Sigmoid colon (tissue), 7 donors: ENCODE results near the gene TIA1. TPM values are rescaled to one million over a fixed set of nuclear protein-coding genes. Genes with fewer than 3 reads are reported as not detected.
"Not testable (repeated sequence)": the region's sequence is repeated elsewhere in the genome, so short reads cannot be mapped to it uniquely, and the experiment has no call there.

ENCODE experiments used
- DNase-seq: peaks from one replicate; pipeline ENCODE4 v3.0.0-alpha.2; 2019
- H3K27ac ChIP-seq, 4 donors: fragments of 200-600 bp; sonication (generic); one replicate each; pipeline ENCODE4 v1.5.1; 2016 to 2019; ENCODE audit warnings: mild to moderate bottlenecking in 1 of 4
- H3K27me3 ChIP-seq, 3 donors: fragments of 200-600 bp; sonication (generic); one replicate each; pipeline ENCODE4 v1.5.1; 2019; ENCODE audit warnings: mild to moderate bottlenecking in 1 of 3
- H3K36me3 ChIP-seq, 4 donors: fragments of 200-600 bp; sonication (generic); one replicate each; pipeline ENCODE4 v1.5.1; 2016 to 2019
- H3K4me1 ChIP-seq, 4 donors: fragments of 200-600 bp; sonication (generic); one replicate each; pipeline ENCODE4 v1.5.1; 2017 to 2019
- H3K4me3 ChIP-seq, 4 donors: fragments of 200-600 bp; sonication (generic); one replicate each; pipeline ENCODE4 v1.5.1; 2017 to 2019; ENCODE audit warnings: mild to moderate bottlenecking in 2 of 4, moderate library complexity in 1 of 4
- H3K9me3 ChIP-seq, 4 donors: fragments of 200-600 bp in 3 of 4; sonication (generic) in 3 of 4; one replicate each; pipeline versions ENCODE4 v1.5.1 to v1.6.1; 2013 to 2019
- CTCF ChIP-seq, 4 experiments: fragments of 450-650 bp in 3 of 4; fragments of 200-600 bp in 1 of 4; IDR thresholded peaks; one replicate each; pipeline ENCODE4 v1.5.1; 2016 to 2019; ENCODE audit warnings: antibody characterized with exemption in 4 of 4, mild to moderate bottlenecking in 3 of 4, moderate library complexity in 2 of 4
- EP300 ChIP-seq, 4 donors: sonication (generic); formaldehyde crosslinking; IDR thresholded peaks; one replicate each; pipeline ENCODE4 v1.6.1; 2017; ENCODE audit warnings: antibody characterized with exemption in 4 of 4
- POLR2A ChIP-seq, 2 donors: fragments of 450-650 bp; IDR thresholded peaks; one replicate each; pipeline ENCODE4 v1.6.1; 2016; ENCODE audit warnings: antibody characterized with exemption in 2 of 2, mild to moderate bottlenecking in 2 of 2, moderate library complexity in 2 of 2
- POLR2AphosphoS5 ChIP-seq, 4 donors: sonication (generic); formaldehyde crosslinking; IDR thresholded peaks; one replicate each; pipeline ENCODE4 v1.6.1; 2017; ENCODE audit warnings: antibody characterized with exemption in 4 of 4
- WGBS, 2 donors: extraction: QIAGEN DNeasy Blood & Tissue Kit; methylation state at CpG; one replicate each; pipeline ENCODE4 v1.1.7; 2013; 5-methylcytosine and 5-hydroxymethylcytosine counted together
- intact Hi-C: fragments of 100-400 bp; cut with DNase I; formaldehyde crosslinking; loops from one replicate; pipeline ENCODE4 v1.15.1; 2023
- polyA plus RNA-seq, 3 donors: library from polyadenylated mRNA; stranded (reverse); fragments of 200-250 nt; gene quantifications; one replicate each; pipeline ENCODE4 v1.2.3, GENCODE V29; 2013
- total RNA-seq, 4 donors: library from RNA; depleted of rRNA; stranded (reverse); fragments of >200 nt; gene quantifications; one replicate each; pipeline ENCODE4 v1.1.0, GENCODE V29; 2016
- donor health status: healthy with polysubstance abuse.
- donor health status: Bipolar disorder and iron deficiency.
- donor health status: healthy.

TIA1 gene
- total and polyA plus RNA-seq, 7 donors, result 9.7 to 132 (median 94.8) TPM

- no peaks in the 10 kb centered on the region for H3K36me3 ChIP-seq
- no peaks in the 10 kb centered on the region for H3K27me3 ChIP-seq
- no peak for DNase-seq
- H3K9me3 ChIP-seq, result no peaks in the 10 kb centered on the region
- H3K4me1 ChIP-seq, result peaks cover 0 to 11% (median 5%) of the 10 kb centered on the region in 4 donors
- TF ChIP-seq POLR2A (IDR thresholded peaks at IDR 0.05) (no peak), CTCF (IDR thresholded peaks at IDR 0.05) (no peak), EP300 (IDR thresholded peaks at IDR 0.05) (no peak), POLR2AphosphoS5 (IDR thresholded peaks at IDR 0.05) (no peak)
- 80 to 86% methylated on average over 5 of the region's 5 CpGs for WGBS, 2 donors
- intact Hi-C loops, result no loop called here
- H3K4me3 ChIP-seq, result no peak overlapping the region
- no peak overlapping the region for H3K27ac ChIP-seq
Measured at GRCh38 chr2:70188460-70188859, 60.0 kb downstream of the TIA1 start.

GRCh38 chr2:70187170-70187569, 61.3 kb downstream of the TIA1 start:
- WGBS, 2 donors, result 94% methylated on average over 9 of the region's 9 CpGs
- intact Hi-C loops, DNase-seq, H3K27me3 ChIP-seq, H3K27ac ChIP-seq, H3K9me3 ChIP-seq, H3K4me3 ChIP-seq, H3K36me3 ChIP-seq: not testable (repeated sequence)
- peaks cover 0 to 11% (median 5%) of the 10 kb centered on the region in 4 donors for H3K4me1 ChIP-seq

- TF ChIP-seq EP300 (IDR thresholded peaks at IDR 0.05) (no peak), POLR2A (IDR thresholded peaks at IDR 0.05) (no peak), POLR2AphosphoS5 (IDR thresholded peaks at IDR 0.05) (no peak), CTCF (IDR thresholded peaks at IDR 0.05) (no peak)
- Histone ChIP-seq H3K4me3 (no peak overlapping the region), H3K27me3 (no peaks in the 10 kb centered on the region), H3K36me3 (peaks cover 0 to 43% (median 11%) of the 10 kb centered on the region in 4 donors), H3K9me3 (no peaks in the 10 kb centered on the region), H3K27ac (no peak overlapping the region), H3K4me1 (no peaks in the 10 kb centered on the region)
- intact Hi-C loops, result no loop called here
- 92 to 94% methylated on average over 4 of the region's 4 CpGs for WGBS, 2 donors
- no peak for DNase-seq
Measured at GRCh38 chr2:70182689-70183088, 65.7 kb downstream of the TIA1 start.

GRCh38 chr2:70181363-70181956, 67.0 kb downstream of the TIA1 start:
- H3K36me3 ChIP-seq, result peaks cover 0 to 55% (median 16%) of the 10 kb centered on the region in 4 donors
- H3K4me1 ChIP-seq, result no peaks in the 10 kb centered on the region
- H3K27ac ChIP-seq, result no peak overlapping the region
- intact Hi-C loops, result no loop called here
- no peak for DNase-seq
- H3K9me3 ChIP-seq, result no peaks in the 10 kb centered on the region
- no peak for TF ChIP-seq POLR2AphosphoS5 (IDR thresholded peaks at IDR 0.05)
- TF ChIP-seq POLR2A (IDR thresholded peaks at IDR 0.05), result no peak
- no peak for TF ChIP-seq CTCF (IDR thresholded peaks at IDR 0.05)
- TF ChIP-seq EP300 (IDR thresholded peaks at IDR 0.05), result no peak
- H3K4me3 ChIP-seq, result no peak overlapping the region
- H3K27me3 ChIP-seq, result no peaks in the 10 kb centered on the region
- WGBS, 2 donors, result 86 to 93% methylated on average over 16 of the region's 16 CpGs

GRCh38 chr2:70173520-70173919, 74.9 kb downstream of the TIA1 start:
- intact Hi-C loops, result no loop called here
- Histone ChIP-seq H3K4me3 (no peak overlapping the region), H3K9me3 (no peaks in the 10 kb centered on the region), H3K36me3 (peaks cover 3 to 94% (median 28%) of the 10 kb centered on the region in 4 donors), H3K4me1 (no peaks in the 10 kb centered on the region), H3K27me3 (no peaks in the 10 kb centered on the region), H3K27ac (no peak overlapping the region)
- 79 to 84% methylated on average over 8 of the region's 8 CpGs for WGBS, 2 donors
- TF ChIP-seq POLR2AphosphoS5 (IDR thresholded peaks at IDR 0.05), result no peak
- TF ChIP-seq POLR2A (IDR thresholded peaks at IDR 0.05), result no peak
- no peak for TF ChIP-seq CTCF (IDR thresholded peaks at IDR 0.05)
- TF ChIP-seq EP300 (IDR thresholded peaks at IDR 0.05), result no peak
- DNase-seq, result no peak

GRCh38 chr2:70169654-70170245, 78.7 kb downstream of the TIA1 start:
- H3K36me3 ChIP-seq, result peaks cover 3 to 94% (median 22%) of the 10 kb centered on the region in 4 donors
- H3K9me3 ChIP-seq, DNase-seq, H3K27ac ChIP-seq, H3K4me1 ChIP-seq, H3K27me3 ChIP-seq, H3K4me3 ChIP-seq, intact Hi-C loops: not testable (repeated sequence)
- 91 to 96% methylated on average over 11 of the region's 11 CpGs for WGBS, 2 donors
